Lower leg skin (tissue), 3 donors: ENCODE results near the gene PLAC8L1.

ENCODE experiments used
- POLR2A ChIP-seq, 2 donors: fragments of 450-650 bp; IDR thresholded peaks; one replicate each; pipeline ENCODE4 v1.6.1; 2016 to 2017; ENCODE audit warnings: antibody characterized with exemption in 2 of 2, mild to moderate bottlenecking in 1 of 2, moderate library complexity in 1 of 2
- TF ChIP-seq, protein P1 (sequence below), 3 donors: fragments of 450-650 bp; IDR thresholded peaks; one replicate each; pipeline ENCODE4 v1.5.1; 2016; ENCODE audit warnings: antibody characterized with exemption in 3 of 3, mild to moderate bottlenecking in 3 of 3, moderate library complexity in 2 of 3

DNA sequence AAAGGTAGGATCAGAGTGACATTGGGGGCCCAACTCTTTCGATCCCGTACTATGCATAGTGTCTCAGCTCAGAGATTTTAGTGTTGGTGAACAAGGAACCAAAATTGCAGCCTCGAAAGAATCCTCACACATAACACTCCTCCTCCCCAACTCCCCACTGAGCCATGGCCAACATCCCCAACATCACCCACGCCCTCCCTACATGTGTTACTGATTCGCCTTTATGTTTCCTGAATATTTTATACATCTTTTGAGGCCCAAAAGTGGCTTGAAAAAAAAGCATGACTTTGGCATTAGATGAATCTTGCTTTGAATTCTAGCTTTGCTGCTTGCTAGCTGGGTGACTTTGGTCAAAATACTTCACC lies 45.2 kb downstream of the PLAC8L1 start:
- TF ChIP-seq, protein P1, sequence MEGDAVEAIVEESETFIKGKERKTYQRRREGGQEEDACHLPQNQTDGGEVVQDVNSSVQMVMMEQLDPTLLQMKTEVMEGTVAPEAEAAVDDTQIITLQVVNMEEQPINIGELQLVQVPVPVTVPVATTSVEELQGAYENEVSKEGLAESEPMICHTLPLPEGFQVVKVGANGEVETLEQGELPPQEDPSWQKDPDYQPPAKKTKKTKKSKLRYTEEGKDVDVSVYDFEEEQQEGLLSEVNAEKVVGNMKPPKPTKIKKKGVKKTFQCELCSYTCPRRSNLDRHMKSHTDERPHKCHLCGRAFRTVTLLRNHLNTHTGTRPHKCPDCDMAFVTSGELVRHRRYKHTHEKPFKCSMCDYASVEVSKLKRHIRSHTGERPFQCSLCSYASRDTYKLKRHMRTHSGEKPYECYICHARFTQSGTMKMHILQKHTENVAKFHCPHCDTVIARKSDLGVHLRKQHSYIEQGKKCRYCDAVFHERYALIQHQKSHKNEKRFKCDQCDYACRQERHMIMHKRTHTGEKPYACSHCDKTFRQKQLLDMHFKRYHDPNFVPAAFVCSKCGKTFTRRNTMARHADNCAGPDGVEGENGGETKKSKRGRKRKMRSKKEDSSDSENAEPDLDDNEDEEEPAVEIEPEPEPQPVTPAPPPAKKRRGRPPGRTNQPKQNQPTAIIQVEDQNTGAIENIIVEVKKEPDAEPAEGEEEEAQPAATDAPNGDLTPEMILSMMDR (IDR thresholded peaks at IDR 0.05): no peak
- TF ChIP-seq POLR2A (IDR thresholded peaks at IDR 0.05): no peak
